ENCODE data around the gene CABCOCO1.

DNA sequence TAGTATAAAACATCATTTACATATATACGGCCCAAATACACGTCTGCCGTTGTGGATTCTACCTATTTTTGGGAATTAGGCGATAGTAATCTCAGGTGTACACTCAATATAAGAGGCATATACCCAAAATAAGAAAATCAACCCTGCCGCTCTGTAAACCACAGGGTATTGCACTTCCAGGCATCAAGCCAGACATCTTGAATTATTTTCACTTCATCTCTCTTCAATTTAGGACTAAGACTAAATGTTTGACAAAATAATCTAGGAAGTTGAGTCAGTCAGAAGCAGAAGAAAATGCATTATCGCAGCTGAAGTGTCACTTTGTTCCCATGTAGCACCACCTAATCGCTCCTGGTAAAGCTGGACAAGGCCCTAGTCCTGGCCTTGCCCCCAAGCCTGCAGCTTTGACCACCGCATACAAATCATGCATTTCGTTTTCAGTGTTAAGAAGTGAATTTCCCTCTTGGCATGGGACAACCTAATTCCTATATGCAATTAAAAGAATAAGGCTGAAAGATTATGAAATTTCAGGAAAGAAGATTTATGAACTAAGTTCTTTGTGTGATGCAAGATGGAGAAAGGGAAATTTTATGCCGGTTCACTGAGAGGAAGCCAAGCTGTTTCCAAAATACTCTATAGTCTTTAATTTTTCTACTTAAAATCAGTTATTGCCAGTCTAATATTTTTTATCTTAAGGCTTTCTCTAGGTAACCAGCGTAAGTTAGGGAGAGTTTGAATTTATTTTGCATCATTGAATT lies 26.0 kb downstream of the CABCOCO1 start:
- no peak for TF ChIP-seq EP300 (IDR thresholded peaks at IDR 0.05)
- TF ChIP-seq, protein P1, sequence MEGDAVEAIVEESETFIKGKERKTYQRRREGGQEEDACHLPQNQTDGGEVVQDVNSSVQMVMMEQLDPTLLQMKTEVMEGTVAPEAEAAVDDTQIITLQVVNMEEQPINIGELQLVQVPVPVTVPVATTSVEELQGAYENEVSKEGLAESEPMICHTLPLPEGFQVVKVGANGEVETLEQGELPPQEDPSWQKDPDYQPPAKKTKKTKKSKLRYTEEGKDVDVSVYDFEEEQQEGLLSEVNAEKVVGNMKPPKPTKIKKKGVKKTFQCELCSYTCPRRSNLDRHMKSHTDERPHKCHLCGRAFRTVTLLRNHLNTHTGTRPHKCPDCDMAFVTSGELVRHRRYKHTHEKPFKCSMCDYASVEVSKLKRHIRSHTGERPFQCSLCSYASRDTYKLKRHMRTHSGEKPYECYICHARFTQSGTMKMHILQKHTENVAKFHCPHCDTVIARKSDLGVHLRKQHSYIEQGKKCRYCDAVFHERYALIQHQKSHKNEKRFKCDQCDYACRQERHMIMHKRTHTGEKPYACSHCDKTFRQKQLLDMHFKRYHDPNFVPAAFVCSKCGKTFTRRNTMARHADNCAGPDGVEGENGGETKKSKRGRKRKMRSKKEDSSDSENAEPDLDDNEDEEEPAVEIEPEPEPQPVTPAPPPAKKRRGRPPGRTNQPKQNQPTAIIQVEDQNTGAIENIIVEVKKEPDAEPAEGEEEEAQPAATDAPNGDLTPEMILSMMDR (IDR thresholded peaks at IDR 0.05), result no peak

Measured in sigmoid colon (tissue), 4 donors.